WTC11 (cell line): ENCODE data around the gene TIMM17B. TPM values are rescaled to one million over a fixed set of nuclear protein-coding genes. Genes with fewer than 3 reads are reported as not detected.

ENCODE experiments used
- ATAC-seq: fragments of 200-7000 bp; cut with Tn5 transposase; 2 replicates; pipeline ENCODE4 v1.10.0; 2021; ENCODE audit warnings: mild to moderate bottlenecking, moderate library complexity
- CTCF ChIA-PET: fragments of 300-600 bp; sonication (Branson Sonifier 250); formaldehyde crosslinking; loops from one replicate; lab custom pipeline; 2021; ENCODE audit warnings: antibody characterized with exemption; lab: Charles Lee
- POLR2A ChIA-PET: fragments of 350-600 bp; sonication (Branson Sonifier 250); formaldehyde crosslinking; loops from one replicate; lab custom pipeline; 2021; ENCODE audit warnings: antibody characterized with exemption; lab: Charles Lee
- DNase-seq: peaks from one replicate; pipeline ENCODE4 v3.0.0; 2021; ENCODE audit warnings: low spot score
- H3K27ac Mint-ChIP-seq: 2 replicates; pipeline ENCODE4 v1.8.0; 2021; ENCODE audit warnings: mixed read lengths
- H3K27me3 Mint-ChIP-seq: 2 replicates; pipeline ENCODE4 v1.8.0; 2021; ENCODE audit warnings: low read depth, mild to moderate bottlenecking, moderate library complexity, mixed read lengths
- H3K36me3 Mint-ChIP-seq: 2 replicates; pipeline ENCODE4 v1.8.0; 2021; ENCODE audit warnings: mixed read lengths
- H3K4me1 Mint-ChIP-seq: 2 replicates; pipeline ENCODE4 v1.8.0; 2022; ENCODE audit warnings: mixed read lengths
- H3K4me3 Mint-ChIP-seq: 2 replicates; pipeline ENCODE4 v1.8.0; 2021; ENCODE audit warnings: mild to moderate bottlenecking, moderate library complexity, mixed read lengths
- H3K9me3 Mint-ChIP-seq: 2 replicates; pipeline ENCODE4 v1.8.0; 2021; ENCODE audit warnings: mixed read lengths
- ATF3 ChIP-seq: sonication (generic); formaldehyde crosslinking; conservative IDR thresholded peaks from 2 replicates; pipeline ENCODE4 v1.8.1; 2022; ENCODE audit warnings: mild to moderate bottlenecking, missing genetic modification reagents
- CREM ChIP-seq: sonication (generic); formaldehyde crosslinking; IDR thresholded peaks from 2 replicates; pipeline ENCODE4 v1.8.1; 2022; ENCODE audit warnings: mild to moderate bottlenecking, missing genetic modification reagents, moderate library complexity
- ESRRA ChIP-seq: sonication (generic); formaldehyde crosslinking; IDR thresholded peaks from 2 replicates; pipeline ENCODE4 v1.8.1; 2022; ENCODE audit warnings: mild to moderate bottlenecking, missing genetic modification reagents, borderline replicate concordance
- ETV6 ChIP-seq: sonication (generic); formaldehyde crosslinking; IDR thresholded peaks from 2 replicates; pipeline ENCODE4 v1.8.1; 2022; ENCODE audit warnings: mild to moderate bottlenecking, missing genetic modification reagents
- HMGA2 ChIP-seq: fragments of 250-450 bp; sonication (Bioruptor Pico); IDR thresholded peaks from 2 replicates; pipeline ENCODE4 v1.4.0; 2021; ENCODE audit warnings: mild to moderate bottlenecking, moderate library complexity
- IRF2 ChIP-seq: sonication (generic); formaldehyde crosslinking; IDR thresholded peaks from 2 replicates; pipeline ENCODE4 v1.8.0; 2022; ENCODE audit warnings: low read depth, missing genetic modification reagents, borderline replicate concordance
- JAZF1 ChIP-seq: fragments of 250-450 bp; sonication (Bioruptor Pico); IDR thresholded peaks from 2 replicates; pipeline ENCODE4 v1.9.0; 2021; ENCODE audit warnings: moderate library complexity, mild to moderate bottlenecking, inconsistent platforms
- MXD4 ChIP-seq: fragments of 250-450 bp; sonication (Bioruptor Pico); IDR thresholded peaks from 2 replicates; pipeline ENCODE4 v1.8.0; 2021; ENCODE audit warnings: mild to moderate bottlenecking, moderate library complexity, borderline replicate concordance
- NR1H2 ChIP-seq: sonication (generic); formaldehyde crosslinking; IDR thresholded peaks from 2 replicates; pipeline ENCODE4 v1.9.0; 2021; ENCODE audit warnings: mild to moderate bottlenecking, moderate library complexity, missing genetic modification reagents
- NR3C1 ChIP-seq: sonication (generic); formaldehyde crosslinking; conservative IDR thresholded peaks from 2 replicates; pipeline ENCODE4 v1.8.1; 2023; ENCODE audit warnings: low read depth, mild to moderate bottlenecking, missing genetic modification reagents
- PREB ChIP-seq: sonication (generic); formaldehyde crosslinking; IDR thresholded peaks from 2 replicates; pipeline ENCODE4 v1.8.1; 2022; ENCODE audit warnings: mild to moderate bottlenecking, missing genetic modification reagents, moderate library complexity, borderline replicate concordance
- RELA ChIP-seq: sonication (generic); formaldehyde crosslinking; IDR thresholded peaks from 2 replicates; pipeline ENCODE4 v1.8.1; 2022; ENCODE audit warnings: missing genetic modification reagents, mild to moderate bottlenecking, borderline replicate concordance
- USF1 ChIP-seq: sonication (generic); formaldehyde crosslinking; IDR thresholded peaks from 2 replicates; pipeline ENCODE4 v1.8.0; 2022; ENCODE audit warnings: mild to moderate bottlenecking, missing genetic modification reagents
- ZNF219 ChIP-seq: sonication (generic); formaldehyde crosslinking; IDR thresholded peaks from 2 replicates; pipeline ENCODE4 v1.8.0; 2023; ENCODE audit warnings: missing genetic modification reagents, mild to moderate bottlenecking, borderline replicate concordance
- ZNF532 ChIP-seq: fragments of 250-450 bp; sonication (Bioruptor Pico); IDR thresholded peaks from 2 replicates; pipeline ENCODE4 v1.9.0; 2021; ENCODE audit warnings: mild to moderate bottlenecking, borderline replicate concordance
- total RNA-seq: library from RNA; stranded (reverse); gene quantifications from 3 replicates; pipeline ENCODE4 v1.2.3, GENCODE V29; 2021
- TF ChIP-seq, protein P1 (sequence below): fragments of 250-450 bp; sonication (Bioruptor Pico); IDR thresholded peaks from 2 replicates; pipeline ENCODE4 v1.9.0; 2021; ENCODE audit warnings: mild to moderate bottlenecking
- TF ChIP-seq, protein P2 (sequence below): sonication (generic); formaldehyde crosslinking; IDR thresholded peaks from 2 replicates; pipeline ENCODE4 v1.8.0; 2022; ENCODE audit warnings: mild to moderate bottlenecking, missing genetic modification reagents
- TF ChIP-seq, protein P3 (sequence below): fragments of 250-450 bp; sonication (Bioruptor Pico); IDR thresholded peaks from 2 replicates; pipeline ENCODE4 v1.9.0; 2021; ENCODE audit warnings: mild to moderate bottlenecking
- TF ChIP-seq, protein P4 (sequence below): sonication (generic); formaldehyde crosslinking; IDR thresholded peaks from 2 replicates; pipeline ENCODE4 v1.8.1; 2023; ENCODE audit warnings: mild to moderate bottlenecking, missing genetic modification reagents, borderline replicate concordance

Gene TIMM17B
- total RNA-seq, 1 experiment from 2014 or later, result 99.6 TPM

GRCh38 chrX:48896611-48897011, 957 bp downstream of the TIMM17B start:
- DNase-seq (no peak), ATAC-seq (no peak)
- ChIA-PET CTCF (no interaction called here), POLR2A (interaction anchor here (1.4 to 1.7 kb wide), 2 partner anchors 15 to 25 kb away, joined by 4 to 9 read pairs; partner anchors contain the start of gene SLC35A2)
- peak overlapping the region; percentile 100 for H3K27ac Mint-ChIP-seq
- H3K9me3 Mint-ChIP-seq, result no peaks in the 10 kb centered on the region
- peak overlapping the region; percentile 85 for H3K4me3 Mint-ChIP-seq
- no peak for TF ChIP-seq ATF3 (CRISPR knock-in tag)
- TF ChIP-seq RELA, result no peak
- TF ChIP-seq JAZF1 (CRISPR knock-in tag), result no peak
- no peak for TF ChIP-seq MXD4 (CRISPR knock-in tag)
- TF ChIP-seq PREB (CRISPR knock-in tag), result no peak
- TF ChIP-seq, protein P1, sequence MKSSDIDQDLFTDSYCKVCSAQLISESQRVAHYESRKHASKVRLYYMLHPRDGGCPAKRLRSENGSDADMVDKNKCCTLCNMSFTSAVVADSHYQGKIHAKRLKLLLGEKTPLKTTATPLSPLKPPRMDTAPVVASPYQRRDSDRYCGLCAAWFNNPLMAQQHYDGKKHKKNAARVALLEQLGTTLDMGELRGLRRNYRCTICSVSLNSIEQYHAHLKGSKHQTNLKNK (CRISPR knock-in tag), result no peak
- no peak for TF ChIP-seq HMGA2 (CRISPR knock-in tag)
- TF ChIP-seq NR1H2 (CRISPR knock-in tag), result no peak
- TF ChIP-seq ESRRA (CRISPR knock-in tag), result no peak
- TF ChIP-seq, protein P2, sequence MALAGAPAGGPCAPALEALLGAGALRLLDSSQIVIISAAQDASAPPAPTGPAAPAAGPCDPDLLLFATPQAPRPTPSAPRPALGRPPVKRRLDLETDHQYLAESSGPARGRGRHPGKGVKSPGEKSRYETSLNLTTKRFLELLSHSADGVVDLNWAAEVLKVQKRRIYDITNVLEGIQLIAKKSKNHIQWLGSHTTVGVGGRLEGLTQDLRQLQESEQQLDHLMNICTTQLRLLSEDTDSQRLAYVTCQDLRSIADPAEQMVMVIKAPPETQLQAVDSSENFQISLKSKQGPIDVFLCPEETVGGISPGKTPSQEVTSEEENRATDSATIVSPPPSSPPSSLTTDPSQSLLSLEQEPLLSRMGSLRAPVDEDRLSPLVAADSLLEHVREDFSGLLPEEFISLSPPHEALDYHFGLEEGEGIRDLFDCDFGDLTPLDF, result no peak
- TF ChIP-seq, protein P3, sequence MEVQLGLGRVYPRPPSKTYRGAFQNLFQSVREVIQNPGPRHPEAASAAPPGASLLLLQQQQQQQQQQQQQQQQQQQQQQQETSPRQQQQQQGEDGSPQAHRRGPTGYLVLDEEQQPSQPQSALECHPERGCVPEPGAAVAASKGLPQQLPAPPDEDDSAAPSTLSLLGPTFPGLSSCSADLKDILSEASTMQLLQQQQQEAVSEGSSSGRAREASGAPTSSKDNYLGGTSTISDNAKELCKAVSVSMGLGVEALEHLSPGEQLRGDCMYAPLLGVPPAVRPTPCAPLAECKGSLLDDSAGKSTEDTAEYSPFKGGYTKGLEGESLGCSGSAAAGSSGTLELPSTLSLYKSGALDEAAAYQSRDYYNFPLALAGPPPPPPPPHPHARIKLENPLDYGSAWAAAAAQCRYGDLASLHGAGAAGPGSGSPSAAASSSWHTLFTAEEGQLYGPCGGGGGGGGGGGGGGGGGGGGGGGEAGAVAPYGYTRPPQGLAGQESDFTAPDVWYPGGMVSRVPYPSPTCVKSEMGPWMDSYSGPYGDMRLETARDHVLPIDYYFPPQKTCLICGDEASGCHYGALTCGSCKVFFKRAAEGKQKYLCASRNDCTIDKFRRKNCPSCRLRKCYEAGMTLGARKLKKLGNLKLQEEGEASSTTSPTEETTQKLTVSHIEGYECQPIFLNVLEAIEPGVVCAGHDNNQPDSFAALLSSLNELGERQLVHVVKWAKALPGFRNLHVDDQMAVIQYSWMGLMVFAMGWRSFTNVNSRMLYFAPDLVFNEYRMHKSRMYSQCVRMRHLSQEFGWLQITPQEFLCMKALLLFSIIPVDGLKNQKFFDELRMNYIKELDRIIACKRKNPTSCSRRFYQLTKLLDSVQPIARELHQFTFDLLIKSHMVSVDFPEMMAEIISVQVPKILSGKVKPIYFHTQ (CRISPR knock-in tag), result no peak
- no peak for TF ChIP-seq ZNF219 (CRISPR knock-in tag)
- TF ChIP-seq, protein P4, sequence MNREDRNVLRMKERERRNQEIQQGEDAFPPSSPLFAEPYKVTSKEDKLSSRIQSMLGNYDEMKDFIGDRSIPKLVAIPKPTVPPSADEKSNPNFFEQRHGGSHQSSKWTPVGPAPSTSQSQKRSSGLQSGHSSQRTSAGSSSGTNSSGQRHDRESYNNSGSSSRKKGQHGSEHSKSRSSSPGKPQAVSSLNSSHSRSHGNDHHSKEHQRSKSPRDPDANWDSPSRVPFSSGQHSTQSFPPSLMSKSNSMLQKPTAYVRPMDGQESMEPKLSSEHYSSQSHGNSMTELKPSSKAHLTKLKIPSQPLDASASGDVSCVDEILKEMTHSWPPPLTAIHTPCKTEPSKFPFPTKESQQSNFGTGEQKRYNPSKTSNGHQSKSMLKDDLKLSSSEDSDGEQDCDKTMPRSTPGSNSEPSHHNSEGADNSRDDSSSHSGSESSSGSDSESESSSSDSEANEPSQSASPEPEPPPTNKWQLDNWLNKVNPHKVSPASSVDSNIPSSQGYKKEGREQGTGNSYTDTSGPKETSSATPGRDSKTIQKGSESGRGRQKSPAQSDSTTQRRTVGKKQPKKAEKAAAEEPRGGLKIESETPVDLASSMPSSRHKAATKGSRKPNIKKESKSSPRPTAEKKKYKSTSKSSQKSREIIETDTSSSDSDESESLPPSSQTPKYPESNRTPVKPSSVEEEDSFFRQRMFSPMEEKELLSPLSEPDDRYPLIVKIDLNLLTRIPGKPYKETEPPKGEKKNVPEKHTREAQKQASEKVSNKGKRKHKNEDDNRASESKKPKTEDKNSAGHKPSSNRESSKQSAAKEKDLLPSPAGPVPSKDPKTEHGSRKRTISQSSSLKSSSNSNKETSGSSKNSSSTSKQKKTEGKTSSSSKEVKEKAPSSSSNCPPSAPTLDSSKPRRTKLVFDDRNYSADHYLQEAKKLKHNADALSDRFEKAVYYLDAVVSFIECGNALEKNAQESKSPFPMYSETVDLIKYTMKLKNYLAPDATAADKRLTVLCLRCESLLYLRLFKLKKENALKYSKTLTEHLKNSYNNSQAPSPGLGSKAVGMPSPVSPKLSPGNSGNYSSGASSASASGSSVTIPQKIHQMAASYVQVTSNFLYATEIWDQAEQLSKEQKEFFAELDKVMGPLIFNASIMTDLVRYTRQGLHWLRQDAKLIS, result no peak
- TF ChIP-seq ZNF532 (CRISPR knock-in tag), result no peak
- no peak for TF ChIP-seq ETV6 (CRISPR knock-in tag)
- no peak for TF ChIP-seq USF1
- no peak for TF ChIP-seq CREM (CRISPR knock-in tag)
- no peak for TF ChIP-seq IRF2 (CRISPR knock-in tag)
- TF ChIP-seq NR3C1 (CRISPR knock-in tag), result no peak
- peaks cover 11% of the 10 kb centered on the region; the same call in 1 of the 2 replicates for H3K4me1 Mint-ChIP-seq
- H3K27me3 Mint-ChIP-seq, result no peaks in the 10 kb centered on the region
- peaks cover 16% of the 10 kb centered on the region for H3K36me3 Mint-ChIP-seq
